ENCODE results near the gene GATB. TPM values are rescaled to one million over a fixed set of nuclear protein-coding genes. Genes with fewer than 3 reads are reported as not detected.

GATB gene
- total RNA-seq, 1 experiment from 2014 or later = 29.6 TPM

DNA sequence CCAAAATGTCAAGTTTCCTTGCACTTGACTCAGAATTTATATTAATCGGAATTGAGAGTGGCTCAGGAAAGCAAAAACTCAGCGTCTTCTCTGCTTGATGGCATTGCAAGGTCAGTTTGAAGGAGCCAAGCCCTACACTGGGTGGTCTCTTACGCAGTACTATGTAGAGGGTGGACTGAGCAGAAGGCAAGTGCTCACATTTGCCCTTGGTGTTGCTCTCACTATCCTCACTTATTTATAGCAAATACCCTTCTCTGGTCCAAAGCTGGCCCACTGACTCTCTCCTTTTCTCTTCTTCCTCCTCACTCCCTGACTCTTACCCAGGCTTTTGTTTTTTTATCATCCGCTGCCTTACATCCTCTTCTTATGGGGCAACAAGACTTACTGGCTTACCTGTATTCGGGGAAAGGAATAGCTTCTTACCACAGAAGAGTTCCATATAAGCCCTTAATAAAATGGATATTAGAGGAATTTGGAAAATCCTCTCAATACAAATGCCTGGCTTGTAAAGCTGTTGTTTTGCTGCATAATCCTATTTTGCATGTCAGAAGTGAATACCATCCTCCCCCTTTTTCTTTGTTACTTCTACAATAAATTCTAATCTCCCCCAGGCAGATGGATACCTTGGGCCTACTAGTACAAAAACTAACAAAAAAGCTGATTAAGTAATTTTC is 24.8 kb upstream of the GATB start:
- H3K9me3 Mint-ChIP-seq (ENCODE audit: unreplicated experiment) = no peaks in the 10 kb centered on the region
- no peaks in the 10 kb centered on the region for H3K27me3 Mint-ChIP-seq (ENCODE audit: insufficient read depth, unreplicated experiment)
- H3K4me1 Mint-ChIP-seq (ENCODE audit: low read depth, unreplicated experiment) = peaks cover 8% of the 10 kb centered on the region
- Histone ChIP-seq H3K9me3 (no peaks in the 10 kb centered on the region), H3K4me3 (ENCODE audit: low read depth, low read length) (no peak overlapping the region), H3K4me1 (peaks cover 30% of the 10 kb centered on the region), H3K27me3 (replicated peaks; ENCODE audit: control insufficient read depth, insufficient read depth, low read length) (no peaks in the 10 kb centered on the region; the same call in 1 of the 2 replicates), H3K36me3 (ENCODE audit: control insufficient read depth, insufficient read depth, low read length) (no peaks in the 10 kb centered on the region)
- no TSS peak for BruUV-seq (replicated peaks)
- no peaks in the 10 kb centered on the region for H3K36me3 Mint-ChIP-seq (ENCODE audit: insufficient read depth, unreplicated experiment)
- TF ChIP-seq, protein P1, sequence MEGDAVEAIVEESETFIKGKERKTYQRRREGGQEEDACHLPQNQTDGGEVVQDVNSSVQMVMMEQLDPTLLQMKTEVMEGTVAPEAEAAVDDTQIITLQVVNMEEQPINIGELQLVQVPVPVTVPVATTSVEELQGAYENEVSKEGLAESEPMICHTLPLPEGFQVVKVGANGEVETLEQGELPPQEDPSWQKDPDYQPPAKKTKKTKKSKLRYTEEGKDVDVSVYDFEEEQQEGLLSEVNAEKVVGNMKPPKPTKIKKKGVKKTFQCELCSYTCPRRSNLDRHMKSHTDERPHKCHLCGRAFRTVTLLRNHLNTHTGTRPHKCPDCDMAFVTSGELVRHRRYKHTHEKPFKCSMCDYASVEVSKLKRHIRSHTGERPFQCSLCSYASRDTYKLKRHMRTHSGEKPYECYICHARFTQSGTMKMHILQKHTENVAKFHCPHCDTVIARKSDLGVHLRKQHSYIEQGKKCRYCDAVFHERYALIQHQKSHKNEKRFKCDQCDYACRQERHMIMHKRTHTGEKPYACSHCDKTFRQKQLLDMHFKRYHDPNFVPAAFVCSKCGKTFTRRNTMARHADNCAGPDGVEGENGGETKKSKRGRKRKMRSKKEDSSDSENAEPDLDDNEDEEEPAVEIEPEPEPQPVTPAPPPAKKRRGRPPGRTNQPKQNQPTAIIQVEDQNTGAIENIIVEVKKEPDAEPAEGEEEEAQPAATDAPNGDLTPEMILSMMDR (IDR thresholded peaks at IDR 0.05; ENCODE audit: insufficient read depth in 1 of 2, low read depth in 1 of 2, low read length in 1 of 2, severe bottlenecking in 1 of 2, unreplicated experiment in 1 of 2) = no peak
- ChIA-PET POLR2A (no interaction called here), CTCF (no interaction called here)
- intact Hi-C loops (cut with micrococcal nuclease; ENCODE audit: unreplicated experiment) = no loop called here
- no peak for DNase-seq
- peak overlapping the region; percentile 27 for H3K27ac Mint-ChIP-seq (ENCODE audit: unreplicated experiment)
- no peak overlapping the region for H3K4me3 Mint-ChIP-seq (ENCODE audit: unreplicated experiment)

DNA sequence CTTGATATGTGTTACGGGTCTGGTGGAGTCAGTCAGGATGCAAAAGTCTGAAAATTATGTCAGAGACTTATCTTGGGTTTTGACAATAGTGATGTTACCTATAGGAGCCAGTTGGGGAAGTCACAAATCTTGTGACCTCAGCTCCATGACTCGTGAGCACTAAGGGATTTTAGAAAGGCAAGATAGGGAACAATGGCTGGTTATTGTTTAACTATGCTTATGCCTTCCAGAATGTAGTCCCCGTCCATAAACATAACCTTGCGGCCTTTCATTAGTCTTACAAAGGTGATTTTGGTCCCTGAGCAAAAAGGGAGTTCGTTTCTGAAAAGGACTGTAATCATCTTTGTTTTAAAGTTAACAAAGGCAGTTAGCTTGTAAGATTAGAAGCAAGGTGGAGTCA is 23.9 kb upstream of the GATB start:
- DNase-seq = peak in 1 of 2 experiments; percentile 11
- H3K36me3 Mint-ChIP-seq (ENCODE audit: insufficient read depth, unreplicated experiment) = no peaks in the 10 kb centered on the region
- Histone ChIP-seq H3K27me3 (replicated peaks; ENCODE audit: control insufficient read depth, insufficient read depth, low read length) (no peaks in the 10 kb centered on the region), H3K4me3 (ENCODE audit: low read depth, low read length) (no peak overlapping the region), H3K4me1 (peaks cover 30% of the 10 kb centered on the region), H3K36me3 (ENCODE audit: control insufficient read depth, insufficient read depth, low read length) (no peaks in the 10 kb centered on the region), H3K9me3 (no peaks in the 10 kb centered on the region)
- POLR2A ChIA-PET = no interaction called here
- H3K9me3 Mint-ChIP-seq (ENCODE audit: unreplicated experiment) = no peaks in the 10 kb centered on the region
- no peaks in the 10 kb centered on the region for H3K27me3 Mint-ChIP-seq (ENCODE audit: insufficient read depth, unreplicated experiment)
- peak overlapping the region; percentile 59 for H3K4me3 Mint-ChIP-seq (ENCODE audit: unreplicated experiment)
- peak overlapping the region; percentile 53 for H3K27ac Mint-ChIP-seq (ENCODE audit: unreplicated experiment)
- peaks cover 8% of the 10 kb centered on the region for H3K4me1 Mint-ChIP-seq (ENCODE audit: low read depth, unreplicated experiment)
- TF ChIP-seq, protein P1 (IDR thresholded peaks at IDR 0.05; ENCODE audit: insufficient read depth in 1 of 2, low read depth in 1 of 2, low read length in 1 of 2, severe bottlenecking in 1 of 2, unreplicated experiment in 1 of 2) = no peak
- no TSS peak for BruUV-seq (replicated peaks)
- CTCF ChIA-PET = no interaction called here
- intact Hi-C loops (cut with micrococcal nuclease; ENCODE audit: unreplicated experiment) = no loop called here

DNA sequence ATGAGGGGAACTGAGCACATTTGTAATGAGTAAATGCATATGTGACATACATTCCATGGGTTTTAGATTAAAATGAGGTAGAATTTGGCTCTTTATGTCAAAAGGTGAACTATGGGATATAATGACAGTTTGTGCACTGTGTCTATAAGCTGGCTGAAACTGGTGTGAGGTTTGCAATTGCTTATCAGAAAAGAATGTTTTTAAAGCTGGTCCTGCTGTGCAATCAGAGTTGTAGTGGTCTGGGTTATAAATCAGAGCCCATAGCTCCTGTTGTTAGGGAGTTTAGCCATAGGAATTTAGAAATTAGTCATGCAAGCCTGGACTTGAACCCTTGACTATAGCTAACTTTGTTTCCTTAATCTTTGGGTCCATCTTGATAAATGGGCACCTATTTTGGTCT is 23.1 kb upstream of the GATB start:
- no peak for DNase-seq
- TF ChIP-seq, protein P1 (IDR thresholded peaks at IDR 0.05; ENCODE audit: insufficient read depth in 1 of 2, low read depth in 1 of 2, low read length in 1 of 2, severe bottlenecking in 1 of 2, unreplicated experiment in 1 of 2) = no peak
- CTCF ChIA-PET = no interaction called here
- Mint-ChIP-seq H3K27ac (ENCODE audit: unreplicated experiment) (no peak overlapping the region), H3K36me3 (ENCODE audit: insufficient read depth, unreplicated experiment) (no peaks in the 10 kb centered on the region), H3K4me1 (ENCODE audit: low read depth, unreplicated experiment) (peaks cover 8% of the 10 kb centered on the region), H3K9me3 (ENCODE audit: unreplicated experiment) (no peaks in the 10 kb centered on the region), H3K27me3 (ENCODE audit: insufficient read depth, unreplicated experiment) (no peaks in the 10 kb centered on the region), H3K4me3 (ENCODE audit: unreplicated experiment) (no peak overlapping the region)
- intact Hi-C loops (cut with micrococcal nuclease; ENCODE audit: unreplicated experiment) = no loop called here
- BruUV-seq (replicated peaks) = no TSS peak
- no peaks in the 10 kb centered on the region for H3K27me3 ChIP-seq (replicated peaks; ENCODE audit: control insufficient read depth, insufficient read depth, low read length)
- H3K4me3 ChIP-seq (ENCODE audit: low read depth, low read length) = no peak overlapping the region
- peaks cover 30% of the 10 kb centered on the region for H3K4me1 ChIP-seq
- POLR2A ChIA-PET = no interaction called here
- H3K9me3 ChIP-seq = no peaks in the 10 kb centered on the region
- H3K36me3 ChIP-seq (ENCODE audit: control insufficient read depth, insufficient read depth, low read length) = no peaks in the 10 kb centered on the region
